HG03095 (cell line): Measurements from ENCODE around the gene CGNL1.

Source experiments
- ATAC-seq: cut with Tn5 transposase; IDR thresholded peaks from one replicate; pipeline ENCODE4 v1.9.1; 2021; ENCODE audit warnings: moderate library complexity; ENCODE audit not compliant: unreplicated experiment

Gene CGNL1

GRCh38 chr15:57375827-57376695 is at the start of gene CGNL1:
TSS of gene CGNL1 (plus strand) at chr15:57376505. CDS start at chr15:57438000, 61,495 bp downstream.
- ATAC-seq: no peak

DNA sequence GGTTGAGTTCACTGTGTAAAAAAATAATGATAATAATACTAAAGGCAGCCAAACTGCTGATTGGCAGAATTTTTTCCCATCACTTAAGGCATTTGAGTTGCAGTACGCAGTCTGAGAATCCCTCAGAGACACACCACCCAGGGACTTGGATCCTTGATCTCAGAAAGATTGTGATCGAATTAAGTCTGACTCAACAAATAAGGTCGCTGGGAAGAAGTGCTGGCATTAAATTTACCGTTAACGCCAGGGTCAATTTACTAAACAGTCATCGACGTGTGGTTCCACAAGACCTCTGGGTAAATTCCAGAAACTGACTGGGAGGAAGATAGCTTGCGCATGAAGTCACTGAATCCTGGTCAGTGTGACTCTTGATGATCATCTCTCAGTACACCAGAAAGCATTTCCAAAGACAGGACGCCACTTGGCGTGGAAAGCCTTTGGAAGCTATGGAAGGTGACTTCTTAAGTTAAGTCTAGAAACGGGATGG is 48.3 kb upstream of the CGNL1 start:
- ATAC-seq: no peak

DNA sequence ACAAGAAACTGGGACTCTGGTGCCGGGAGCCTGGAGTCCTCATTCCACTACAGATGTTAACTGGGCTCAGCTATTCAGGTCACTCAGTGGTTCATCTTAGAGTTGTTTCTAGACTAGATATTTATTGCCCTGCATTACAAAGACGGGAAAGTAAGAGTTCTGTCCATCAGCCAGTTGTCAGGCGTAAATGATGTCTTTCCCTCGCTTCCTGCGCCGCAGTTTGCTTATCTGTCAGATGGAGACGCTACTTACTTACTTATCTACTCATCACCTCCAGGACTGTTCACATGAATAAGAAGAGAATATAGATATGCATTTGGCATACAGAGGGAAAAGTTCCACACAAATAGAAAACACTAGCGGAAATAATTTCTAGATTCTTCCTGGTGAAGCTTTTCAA is 47.8 kb upstream of the CGNL1 start:
- no peak for ATAC-seq

DNA sequence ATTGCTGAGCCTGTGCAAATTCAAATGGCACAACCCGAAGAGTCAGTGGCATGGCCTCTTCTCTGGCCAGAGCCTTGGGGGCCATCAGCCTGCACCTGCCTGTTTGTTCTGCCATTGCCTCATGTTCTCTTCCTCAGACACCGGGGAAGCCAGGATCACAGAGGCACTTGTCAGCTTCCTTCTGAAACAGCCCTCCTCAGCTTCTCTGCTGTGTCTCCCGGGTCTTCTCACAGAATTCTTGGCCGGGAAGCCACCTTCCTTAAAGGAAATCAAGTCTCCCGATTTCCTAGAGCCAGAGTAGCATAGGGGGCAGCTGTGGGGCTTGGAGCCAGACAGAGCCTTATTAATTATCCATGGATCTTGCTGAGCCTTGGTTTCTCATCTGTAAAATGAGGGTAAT is 47.4 kb upstream of the CGNL1 start:
- ATAC-seq: no peak

GRCh38 chr15:57329582-57330367 is 46.5 kb upstream of the CGNL1 start:
- ATAC-seq: no peak

- ATAC-seq: no peak
These were observed 45.5 kb upstream of the CGNL1 start for GRCh38 chr15:57330619-57331340.

DNA sequence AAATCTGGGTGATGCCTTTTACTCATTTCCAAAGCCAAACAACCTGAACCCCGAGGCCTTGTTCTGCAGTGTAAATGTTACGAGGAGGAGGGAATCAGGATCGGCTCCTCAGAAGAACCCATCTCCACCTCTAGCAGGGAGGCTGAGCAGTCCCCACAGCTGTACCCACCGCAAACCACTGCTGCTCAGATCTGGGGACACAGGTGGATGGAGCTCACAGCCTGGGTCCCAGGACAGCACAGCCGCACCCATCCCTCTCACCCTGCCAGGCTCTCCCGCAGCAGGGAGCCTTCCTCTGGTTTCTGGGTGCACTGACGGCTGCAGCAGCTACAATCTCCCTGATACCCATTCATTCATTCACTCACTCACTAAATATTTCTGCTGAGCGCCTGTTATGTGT is 44.0 kb upstream of the CGNL1 start:
- no peak for ATAC-seq

DNA sequence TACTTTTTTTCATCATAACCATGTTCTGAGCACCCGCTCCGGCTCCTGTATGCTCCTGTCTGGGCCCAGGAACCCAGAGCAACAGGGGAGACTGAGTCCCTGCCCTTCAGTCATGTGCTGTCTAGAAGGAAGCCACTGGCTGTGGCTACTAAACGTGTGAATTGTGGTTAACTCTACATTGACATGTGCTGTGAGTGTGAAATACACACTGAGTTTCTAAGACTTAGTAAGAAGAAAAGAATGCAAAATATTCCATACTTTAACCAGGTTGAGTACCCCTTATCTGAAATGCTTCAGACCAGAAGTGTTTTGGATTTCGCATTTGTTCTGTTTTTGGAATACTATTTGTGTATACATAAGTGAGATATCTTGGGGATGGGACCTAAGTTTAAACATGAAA is 42.8 kb upstream of the CGNL1 start:
- no peak for ATAC-seq

DNA sequence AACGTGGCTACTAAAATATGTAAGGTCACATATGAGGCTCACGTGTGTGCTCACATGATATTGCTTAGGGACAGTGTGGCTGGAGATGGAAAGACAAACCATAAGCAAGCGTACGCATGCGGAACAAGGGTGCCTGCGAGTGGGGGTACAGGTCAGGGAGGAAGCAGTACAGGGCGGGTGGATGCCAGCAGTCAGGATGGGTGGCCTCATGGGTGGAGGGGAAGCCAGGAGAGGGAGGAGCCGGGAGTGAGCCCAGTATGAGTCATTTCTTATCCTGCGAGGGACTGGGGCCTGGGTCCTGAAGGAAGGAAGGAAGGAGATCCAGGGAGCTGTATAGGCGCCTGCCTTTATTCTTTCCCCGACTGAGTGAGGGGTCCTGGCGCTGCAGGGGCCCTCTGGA is 42.0 kb upstream of the CGNL1 start:
- no peak for ATAC-seq

DNA sequence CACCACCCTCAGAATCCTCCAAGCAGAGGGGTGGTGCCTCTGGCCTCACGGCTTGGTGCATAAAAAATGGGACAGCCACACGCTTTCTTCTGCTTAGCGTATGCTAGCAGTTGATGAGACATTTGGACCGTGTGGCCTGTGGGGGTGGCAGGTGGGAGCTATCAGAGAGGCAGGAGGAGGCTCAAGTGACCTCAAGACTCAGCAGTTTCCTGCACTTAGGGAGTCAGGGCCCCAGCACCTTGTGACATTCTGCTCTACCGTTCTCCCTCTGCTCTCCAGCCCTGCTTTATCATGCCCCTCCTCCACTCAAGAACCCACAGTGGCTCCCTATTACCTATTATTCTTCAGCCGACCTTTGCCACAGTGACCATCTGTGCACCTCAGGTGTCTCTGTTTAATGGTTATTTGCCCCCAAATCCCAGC is 41.0 kb upstream of the CGNL1 start:
- no peak for ATAC-seq

GRCh38 chr15:57335719-57336118 is 40.6 kb upstream of the CGNL1 start:
- no peak for ATAC-seq

GRCh38 chr15:57337868-57338411 is 38.4 kb upstream of the CGNL1 start:
- ATAC-seq: no peak

DNA sequence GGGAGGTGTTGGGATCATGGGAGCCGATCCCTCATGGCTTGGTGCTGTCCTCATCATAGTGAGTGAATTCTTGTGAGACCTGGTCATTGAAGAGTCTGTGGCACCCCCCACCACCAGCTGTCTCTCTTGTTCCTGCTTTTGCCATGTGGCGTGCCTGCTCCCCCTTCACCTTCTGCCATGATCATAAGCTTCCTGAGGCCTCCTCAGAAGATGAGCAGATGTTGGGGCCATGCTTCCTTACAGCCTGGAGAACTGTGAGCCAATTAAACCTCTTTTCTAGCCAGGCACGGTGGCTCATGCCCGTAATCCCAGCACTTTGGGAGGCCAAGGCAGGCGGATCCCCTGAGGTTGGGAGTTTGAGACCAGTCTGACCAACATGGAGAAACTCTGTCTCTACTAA is 37.0 kb upstream of the CGNL1 start:
- no peak for ATAC-seq

GRCh38 chr15:57340682-57341259 is 35.5 kb upstream of the CGNL1 start:
- no peak for ATAC-seq

- ATAC-seq: no peak
These were observed 33.3 kb upstream of the CGNL1 start for GRCh38 chr15:57343048-57343447.

- ATAC-seq: no peak
These were observed 32.8 kb upstream of the CGNL1 start for GRCh38 chr15:57343498-57343897.

GRCh38 chr15:57344282-57344681 is 32.0 kb upstream of the CGNL1 start:
- ATAC-seq: no peak

DNA sequence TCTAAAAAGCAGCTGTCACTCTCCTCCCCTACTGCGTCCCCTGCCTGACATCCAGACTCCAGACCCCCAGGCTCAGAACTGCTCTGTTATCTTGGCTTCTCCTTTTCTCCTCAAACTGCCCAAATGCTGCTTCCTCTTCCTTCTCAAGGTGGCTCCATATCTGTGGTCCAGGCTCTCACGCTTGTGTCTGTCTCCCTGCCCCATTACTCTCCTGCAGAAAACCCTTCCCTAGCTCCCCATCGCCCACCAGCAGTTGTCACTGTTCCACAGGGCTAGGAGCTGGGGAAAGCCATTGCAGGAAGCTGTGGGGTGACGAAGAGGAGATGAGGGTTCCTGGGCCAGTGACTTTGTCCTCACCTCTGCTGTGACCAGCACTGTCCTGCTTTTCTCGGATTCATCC is 30.7 kb upstream of the CGNL1 start:
- ATAC-seq: no peak

GRCh38 chr15:57348081-57348480 is 28.2 kb upstream of the CGNL1 start:
- ATAC-seq: no peak

- no peak for ATAC-seq
These were observed 23.6 kb upstream of the CGNL1 start for GRCh38 chr15:57352535-57353316.
